ENCODE results near the gene STK25.

The STK25 gene

GRCh38 chr2:241489088-241489487 is 19.3 kb downstream of the STK25 start:
- H3K23ac ChIP-seq (ENCODE audit: low read depth, low read length, poor library complexity): no peak overlapping the region
- no peak overlapping the region for H2BK12ac ChIP-seq (ENCODE audit: low read length)
- no peak overlapping the region for H2AFZ ChIP-seq (ENCODE audit: low read length)

DNA sequence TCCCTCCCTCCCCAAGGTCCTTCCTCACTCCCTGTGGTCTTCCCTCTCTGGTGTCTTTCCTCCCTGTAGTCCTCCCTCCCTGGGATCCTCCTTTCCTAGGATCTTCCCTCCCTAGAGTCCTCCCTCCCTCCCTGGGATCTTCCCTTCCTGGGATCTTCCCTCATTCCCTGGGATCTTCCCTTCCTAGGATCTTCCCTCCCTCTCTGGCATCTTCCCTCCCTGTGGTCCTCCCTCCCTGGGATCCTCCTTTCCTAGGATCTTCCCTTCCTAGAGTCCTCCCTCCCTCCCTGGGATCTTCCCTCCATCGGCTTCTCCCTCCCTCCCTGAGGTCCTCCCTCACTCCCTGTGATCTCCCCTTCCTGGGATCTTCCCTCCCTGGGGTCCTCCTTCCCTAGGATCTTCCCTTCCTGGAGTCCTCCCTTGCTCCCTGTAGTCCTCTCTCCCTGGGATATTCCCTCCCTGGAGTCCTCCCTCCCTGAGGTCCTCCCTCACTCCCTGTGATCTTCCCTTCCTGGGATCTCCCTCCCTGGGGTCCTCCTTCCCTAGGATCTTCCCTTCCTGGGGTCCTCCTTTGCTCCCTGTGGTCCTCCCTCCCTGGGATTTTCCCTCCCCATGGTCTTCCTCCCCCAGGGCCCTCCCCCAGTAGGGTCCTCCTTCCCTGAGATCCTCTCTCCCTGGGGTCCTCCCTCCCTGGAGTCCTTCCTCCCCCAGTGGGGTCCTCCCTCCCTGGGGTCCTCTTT is 23.0 kb downstream of the STK25 start:
- no peaks in the 10 kb centered on the region for H3K79me1 ChIP-seq (ENCODE audit: low read depth, low read length)
- H2BK5ac ChIP-seq (ENCODE audit: low read length): no peak overlapping the region
- DNase-seq (ENCODE audit: low spot score): no peak
- no peak overlapping the region for H2BK12ac ChIP-seq (ENCODE audit: low read length)
- no peak overlapping the region for H3K23ac ChIP-seq (ENCODE audit: low read depth, low read length, poor library complexity)
- H2BK120ac ChIP-seq (ENCODE audit: low read depth, low read length): no peak overlapping the region
- H3K9ac ChIP-seq (ENCODE audit: low read depth, low read length, poor library complexity): no peak overlapping the region
- no peak overlapping the region for H3K14ac ChIP-seq (ENCODE audit: low read length)
- peaks cover 0 to 3% of the 10 kb centered on the region in 2 donors for H3K9me3 ChIP-seq (replicated peaks in 1 of 2; ENCODE audit: control insufficient read depth in 2 of 2, insufficient read depth in 1 of 2, low read depth in 1 of 2, low read length in 2 of 2)
- no peak overlapping the region for H2AFZ ChIP-seq (ENCODE audit: low read length)
- H3K4me3 ChIP-seq (ENCODE audit: low read length in 2 of 2): no peak overlapping the region
- no peak overlapping the region for H4K8ac ChIP-seq (ENCODE audit: low read depth, low read length)
- WGBS, 2 donors (ENCODE audit: extremely low coverage in 2 of 2, insufficient read length in 2 of 2, insufficient replicate concordance in 1 of 2): no CpG with 5 or more reads among the region's 1 CpG
- no peak overlapping the region for H3K4ac ChIP-seq (ENCODE audit: low read length)
- H4K91ac ChIP-seq (ENCODE audit: low read depth, low read length, poor library complexity): no peak overlapping the region
- no peaks in the 10 kb centered on the region for H3K27me3 ChIP-seq (ENCODE audit: control insufficient read depth in 3 of 3, insufficient read depth in 3 of 3, low read depth in 1 of 3, low read length in 3 of 3)
- H3K18ac ChIP-seq (ENCODE audit: low read length): no peak overlapping the region
- H3K27ac ChIP-seq (replicated peaks; ENCODE audit: low read length): no peak overlapping the region
- no peaks in the 10 kb centered on the region for H3K36me3 ChIP-seq (replicated peaks in 1 of 2; ENCODE audit: control insufficient read depth in 2 of 2, insufficient read depth in 2 of 2, low read length in 2 of 2)
- H2BK15ac ChIP-seq (ENCODE audit: low read length): no peak overlapping the region
- H3K4me1 ChIP-seq (ENCODE audit: control insufficient read depth in 2 of 2, insufficient read depth in 1 of 2, low read depth in 1 of 2, low read length in 2 of 2): peaks cover 4 to 6% of the 10 kb centered on the region in 2 donors
- H3K4me2 ChIP-seq (ENCODE audit: insufficient read depth, low read length, poor library complexity, severe bottlenecking): no peak overlapping the region
- H2AK5ac ChIP-seq (ENCODE audit: low read depth, low read length): no peak overlapping the region

More at GRCh38 chr2:241489088-241489487, 19.3 kb downstream of the STK25 start:
- Histone ChIP-seq H3K4me2 (ENCODE audit: insufficient read depth, low read length, poor library complexity, severe bottlenecking) (no peak overlapping the region), H4K91ac (ENCODE audit: low read depth, low read length, poor library complexity) (no peak overlapping the region), H3K4ac (ENCODE audit: low read length) (no peak overlapping the region), H3K9me3 (replicated peaks in 1 of 2; ENCODE audit: control insufficient read depth in 2 of 2, insufficient read depth in 1 of 2, low read depth in 1 of 2, low read length in 2 of 2) (peaks cover 0 to 3% of the 10 kb centered on the region in 2 donors), H3K27me3 (ENCODE audit: control insufficient read depth in 3 of 3, insufficient read depth in 3 of 3, low read depth in 1 of 3, low read length in 3 of 3) (no peaks in the 10 kb centered on the region), H3K9ac (ENCODE audit: low read depth, low read length, poor library complexity) (no peak overlapping the region), H4K8ac (ENCODE audit: low read depth, low read length) (no peak overlapping the region), H2AK5ac (ENCODE audit: low read depth, low read length) (no peak overlapping the region), H3K14ac (ENCODE audit: low read length) (no peak overlapping the region), H2BK15ac (ENCODE audit: low read length) (no peak overlapping the region), H2BK5ac (ENCODE audit: low read length) (no peak overlapping the region), H3K4me1 (ENCODE audit: control insufficient read depth in 2 of 2, insufficient read depth in 1 of 2, low read depth in 1 of 2, low read length in 2 of 2) (no peaks in the 10 kb centered on the region), H2BK120ac (ENCODE audit: low read depth, low read length) (no peak overlapping the region), H3K18ac (ENCODE audit: low read length) (no peak overlapping the region), H3K79me1 (ENCODE audit: low read depth, low read length) (no peaks in the 10 kb centered on the region), H3K27ac (replicated peaks; ENCODE audit: low read length) (no peak overlapping the region), H3K36me3 (replicated peaks in 1 of 2; ENCODE audit: control insufficient read depth in 2 of 2, insufficient read depth in 2 of 2, low read length in 2 of 2) (peaks cover 3 to 18% of the 10 kb centered on the region in 2 donors), H3K4me3 (ENCODE audit: low read length in 2 of 2) (no peak overlapping the region)
- DNase-seq (ENCODE audit: low spot score): no peak
- WGBS, 2 donors (ENCODE audit: extremely low coverage in 2 of 2, insufficient read length in 2 of 2, insufficient replicate concordance in 1 of 2): no CpG with 5 or more reads among the region's 3 CpGs

- no CpG with 5 or more reads among the region's 9 CpGs for WGBS, 2 donors (ENCODE audit: extremely low coverage in 2 of 2, insufficient read length in 2 of 2, insufficient replicate concordance in 1 of 2)
- Histone ChIP-seq H3K4me2 (ENCODE audit: insufficient read depth, low read length, poor library complexity, severe bottlenecking) (no peak overlapping the region), H3K14ac (ENCODE audit: low read length) (no peak overlapping the region), H3K79me1 (ENCODE audit: low read depth, low read length) (no peaks in the 10 kb centered on the region), H3K9me3 (replicated peaks in 1 of 2; ENCODE audit: control insufficient read depth in 2 of 2, insufficient read depth in 1 of 2, low read depth in 1 of 2, low read length in 2 of 2) (peaks cover 0 to 3% of the 10 kb centered on the region in 2 donors), H2AK5ac (ENCODE audit: low read depth, low read length) (no peak overlapping the region), H2BK5ac (ENCODE audit: low read length) (no peak overlapping the region), H2AFZ (ENCODE audit: low read length) (no peak overlapping the region), H3K9ac (ENCODE audit: low read depth, low read length, poor library complexity) (no peak overlapping the region), H3K27me3 (ENCODE audit: control insufficient read depth in 3 of 3, insufficient read depth in 3 of 3, low read depth in 1 of 3, low read length in 3 of 3) (no peaks in the 10 kb centered on the region), H3K4me1 (ENCODE audit: control insufficient read depth in 2 of 2, insufficient read depth in 1 of 2, low read depth in 1 of 2, low read length in 2 of 2) (peaks cover 4 to 6% of the 10 kb centered on the region in 2 donors), H3K18ac (ENCODE audit: low read length) (no peak overlapping the region), H2BK12ac (ENCODE audit: low read length) (no peak overlapping the region), H2BK120ac (ENCODE audit: low read depth, low read length) (no peak overlapping the region), H4K91ac (ENCODE audit: low read depth, low read length, poor library complexity) (no peak overlapping the region), H2BK15ac (ENCODE audit: low read length) (no peak overlapping the region), H4K8ac (ENCODE audit: low read depth, low read length) (no peak overlapping the region), H3K4ac (ENCODE audit: low read length) (no peak overlapping the region), H3K4me3 (ENCODE audit: low read length in 2 of 2) (no peak overlapping the region), H3K27ac (replicated peaks; ENCODE audit: low read length) (no peak overlapping the region), H3K36me3 (replicated peaks in 1 of 2; ENCODE audit: control insufficient read depth in 2 of 2, insufficient read depth in 2 of 2, low read length in 2 of 2) (no peaks in the 10 kb centered on the region), H3K23ac (ENCODE audit: low read depth, low read length, poor library complexity) (no peak overlapping the region)
- DNase-seq (ENCODE audit: low spot score): no peak
Measured at GRCh38 chr2:241483305-241483704, 25.1 kb downstream of the STK25 start.

- peak overlapping the region in 1 of 2 donors; percentile 28 for H3K4me3 ChIP-seq (ENCODE audit: low read length in 2 of 2)
- H3K9ac ChIP-seq (ENCODE audit: low read depth, low read length, poor library complexity): no peak overlapping the region
- H2BK120ac ChIP-seq (ENCODE audit: low read depth, low read length): no peak overlapping the region
- H3K18ac ChIP-seq (ENCODE audit: low read length): peak overlapping the region; percentile 88
- no peaks in the 10 kb centered on the region for H3K27me3 ChIP-seq (ENCODE audit: control insufficient read depth in 3 of 3, insufficient read depth in 3 of 3, low read depth in 1 of 3, low read length in 3 of 3)
- H2BK15ac ChIP-seq (ENCODE audit: low read length): no peak overlapping the region
- no CpG with 5 or more reads among the region's 20 CpGs for WGBS, 2 donors (ENCODE audit: extremely low coverage in 2 of 2, insufficient read length in 2 of 2, insufficient replicate concordance in 1 of 2)
- no peaks in the 10 kb centered on the region for H3K79me1 ChIP-seq (ENCODE audit: low read depth, low read length)
- H3K14ac ChIP-seq (ENCODE audit: low read length): no peak overlapping the region
- H3K4ac ChIP-seq (ENCODE audit: low read length): no peak overlapping the region
- H3K4me1 ChIP-seq (ENCODE audit: control insufficient read depth in 2 of 2, insufficient read depth in 1 of 2, low read depth in 1 of 2, low read length in 2 of 2): peaks cover 4 to 6% of the 10 kb centered on the region in 2 donors
- no peak overlapping the region for H2BK5ac ChIP-seq (ENCODE audit: low read length)
- no peak overlapping the region for H3K23ac ChIP-seq (ENCODE audit: low read depth, low read length, poor library complexity)
- no peak overlapping the region for H4K91ac ChIP-seq (ENCODE audit: low read depth, low read length, poor library complexity)
- H3K36me3 ChIP-seq (replicated peaks in 1 of 2; ENCODE audit: control insufficient read depth in 2 of 2, insufficient read depth in 2 of 2, low read length in 2 of 2): no peaks in the 10 kb centered on the region
- DNase-seq (ENCODE audit: low spot score): no peak
- no peak overlapping the region for H2AFZ ChIP-seq (ENCODE audit: low read length)
- H3K9me3 ChIP-seq (replicated peaks in 1 of 2; ENCODE audit: control insufficient read depth in 2 of 2, insufficient read depth in 1 of 2, low read depth in 1 of 2, low read length in 2 of 2): peaks cover 0 to 3% of the 10 kb centered on the region in 2 donors
- H4K8ac ChIP-seq (ENCODE audit: low read depth, low read length): no peak overlapping the region
- H3K4me2 ChIP-seq (ENCODE audit: insufficient read depth, low read length, poor library complexity, severe bottlenecking): no peak overlapping the region
- peak overlapping the region; percentile 5 for H2AK5ac ChIP-seq (ENCODE audit: low read depth, low read length)
- no peak overlapping the region for H2BK12ac ChIP-seq (ENCODE audit: low read length)
- H3K27ac ChIP-seq (replicated peaks; ENCODE audit: low read length): no peak overlapping the region
Measured at GRCh38 chr2:241482126-241482955, 26.0 kb downstream of the STK25 start.

Measured in neuronal stem cell (in vitro differentiated cells).